Tibial nerve (tissue), 4 donors: Measurements from ENCODE around the gene MRPL37. TPM values are rescaled to one million over a fixed set of nuclear protein-coding genes. Genes with fewer than 3 reads are reported as not detected.

Experiments used
- DNase-seq, 2 donors: peaks; one replicate each; pipeline ENCODE4 v3.0.0-alpha.2; 2019; ENCODE audit warnings: low spot score in 2 of 2
- H3K27ac ChIP-seq, 4 donors: fragments of 200-600 bp; sonication (generic) in 3 of 4; one replicate each; pipeline ENCODE4 v1.5.1; 2017 to 2019; ENCODE audit warnings: mild to moderate bottlenecking in 1 of 4
- H3K27me3 ChIP-seq, 2 donors: fragments of 200-600 bp; sonication (generic) in 1 of 2; one replicate each; pipeline versions ENCODE4 v1.5.1 to v1.6.0; 2017 to 2019
- H3K36me3 ChIP-seq, 3 donors: fragments of 200-600 bp; sonication (generic); one replicate each; pipeline ENCODE4 v1.5.1; 2018 to 2019
- H3K4me1 ChIP-seq, 4 donors: fragments of 200-600 bp; sonication (generic) in 3 of 4; one replicate each; pipeline ENCODE4 v1.5.1; 2017 to 2019
- H3K4me3 ChIP-seq, 4 donors: fragments of 200-600 bp; sonication (generic) in 3 of 4; one replicate each; pipeline ENCODE4 v1.5.1; 2017 to 2019; ENCODE audit warnings: mild to moderate bottlenecking in 1 of 4, moderate library complexity in 1 of 4
- H3K9me3 ChIP-seq, 4 donors: fragments of 200-600 bp; sonication (generic) in 3 of 4; one replicate each; pipeline ENCODE4 v1.5.1; 2017 to 2019
- CTCF ChIP-seq, 5 experiments: fragments of 200-600 bp in 3 of 5; fragments of 450-650 bp in 2 of 5; sonication (generic) in 3 of 5; IDR thresholded peaks; one replicate each; pipeline ENCODE4 v1.5.1; 2016 to 2019; ENCODE audit warnings: antibody characterized with exemption in 5 of 5, mild to moderate bottlenecking in 3 of 5, moderate library complexity in 2 of 5
- EP300 ChIP-seq, 2 donors: sonication (generic); formaldehyde crosslinking; IDR thresholded peaks; one replicate each; pipeline ENCODE4 v1.6.1; 2017; ENCODE audit warnings: antibody characterized with exemption in 2 of 2, mild to moderate bottlenecking in 1 of 2
- POLR2A ChIP-seq, 2 donors: fragments of 450-650 bp; IDR thresholded peaks; one replicate each; pipeline ENCODE4 v1.6.1; 2017; ENCODE audit warnings: antibody characterized with exemption in 2 of 2, mild to moderate bottlenecking in 2 of 2, moderate library complexity in 2 of 2
- WGBS, 2 donors: methylation state at CpG; one replicate each; pipeline ENCODE4 v1.1.5; 2018; 5-methylcytosine and 5-hydroxymethylcytosine counted together
- total RNA-seq, 4 donors: library from RNA; depleted of rRNA; stranded (reverse); fragments of >200 nt; gene quantifications; one replicate each; pipeline ENCODE4 v1.1.0, GENCODE V29; 2016

MRPL37 gene
- 10 to 100 TPM; 39.5 to 60.6 (median 44.3) TPM for total RNA-seq

GRCh38 chr1:54199765-54200518, at the start of gene MRPL37, which contains the start of gene CYB5RL:
MRPL37 (plus strand) TSS chr1:54200167; CDS start chr1:54200244, 77 bp downstream.
CYB5RL (minus strand) TSS chr1:54200030; CDS start chr1:54195616, 4,414 bp downstream.
- peaks cover 0 to 31% (median 4%) of the 10 kb centered on the region in 3 donors for H3K36me3 ChIP-seq
- 1 to 2% methylated on average over 18 to 48 of the region's 51 CpGs for WGBS, 2 donors
- peaks cover 0 to 38% (median 15%) of the 10 kb centered on the region in 4 donors for H3K4me1 ChIP-seq
- TF ChIP-seq EP300 (IDR thresholded peaks at IDR 0.05): peak in 1 of 2 donors; percentile 80
- peak in 1 of 5 experiments; percentile 15 for TF ChIP-seq CTCF (IDR thresholded peaks at IDR 0.05)
- TF ChIP-seq POLR2A (IDR thresholded peaks at IDR 0.05): peak in 1 of 2 donors; percentile 38
- H3K9me3 ChIP-seq: no peaks in the 10 kb centered on the region
- peak; percentile 84 to 97 for DNase-seq
- peak within 1 kb of the TSS; percentile 66 to 95 (median 88) for H3K4me3 ChIP-seq
- H3K27me3 ChIP-seq: no peaks in the 10 kb centered on the region
- H3K27ac ChIP-seq: peak within 1 kb of the TSS; percentile 75 to 90 (median 84)

- TF ChIP-seq CTCF (IDR thresholded peaks at IDR 0.05) (no peak), EP300 (IDR thresholded peaks at IDR 0.05) (no peak), POLR2A (IDR thresholded peaks at IDR 0.05) (no peak)
Observed at GRCh38 chr1:54151013-54151412, 49.0 kb upstream of the MRPL37 start.

GRCh38 chr1:54152696-54153095, 47.3 kb upstream of the MRPL37 start, which contains the start of gene CDCP2:
CDCP2 (minus strand) TSS chr1:54153000; CDS start chr1:54152922, 78 bp downstream.
- DNase-seq: no peak
- H3K4me1 ChIP-seq: peaks cover 0 to 8% (median 0%) of the 10 kb centered on the region in 4 donors
- no peak within 1 kb of the TSS for H3K4me3 ChIP-seq
- H3K9me3 ChIP-seq: no peaks in the 10 kb centered on the region
- WGBS, 2 donors: 88 to 98% methylated on average over 5 of the region's 5 CpGs
- no peaks in the 10 kb centered on the region for H3K27me3 ChIP-seq
- no peaks in the 10 kb centered on the region for H3K36me3 ChIP-seq
- no peak within 1 kb of the TSS for H3K27ac ChIP-seq
- no peak for TF ChIP-seq POLR2A (IDR thresholded peaks at IDR 0.05)
- no peak for TF ChIP-seq CTCF (IDR thresholded peaks at IDR 0.05)
- TF ChIP-seq EP300 (IDR thresholded peaks at IDR 0.05): no peak

More at GRCh38 chr1:54151013-54151412, 49.0 kb upstream of the MRPL37 start:
- Histone ChIP-seq H3K9me3 (no peaks in the 10 kb centered on the region), H3K36me3 (no peaks in the 10 kb centered on the region), H3K4me1 (peaks cover 0 to 8% (median 0%) of the 10 kb centered on the region in 4 donors), H3K4me3 (no peak overlapping the region), H3K27ac (no peak overlapping the region), H3K27me3 (no peaks in the 10 kb centered on the region)
- 65 to 68% methylated on average over 5 of the region's 5 CpGs for WGBS, 2 donors
- DNase-seq: no peak

GRCh38 chr1:54153535-54154439, 46.2 kb upstream of the MRPL37 start:
- WGBS, 2 donors: 45 to 50% methylated on average over 19 of the region's 19 CpGs
- peak overlapping the region in 1 of 4 donors; percentile 55 for H3K27ac ChIP-seq

More at GRCh38 chr1:54153535-54154439, 46.2 kb upstream of the MRPL37 start:
- Histone ChIP-seq H3K9me3 (no peaks in the 10 kb centered on the region), H3K4me1 (peaks cover 0 to 8% (median 0%) of the 10 kb centered on the region in 4 donors), H3K4me3 (no peak overlapping the region), H3K27me3 (no peaks in the 10 kb centered on the region), H3K36me3 (no peaks in the 10 kb centered on the region)
- peak in 1 of 2 donors; percentile 53 for DNase-seq
- peak in 1 of 2 donors; percentile 16 for TF ChIP-seq EP300 (IDR thresholded peaks at IDR 0.05)
- TF ChIP-seq POLR2A (IDR thresholded peaks at IDR 0.05): no peak
- no peak for TF ChIP-seq CTCF (IDR thresholded peaks at IDR 0.05)
